RWPE1 (cell line): ENCODE measurements around the gene NAGPA.

Experiments used
- CTCF ChIA-PET: fragments of 350-600 bp; sonication (Branson Sonifier 250); formaldehyde crosslinking; extraction: SDS; loops from one replicate; lab custom pipeline; 2021; lab: Yijun Ruan, JAX
- POLR2A ChIA-PET: fragments of 400-600 bp; formaldehyde crosslinking; extraction: SDS; loops from one replicate; lab custom pipeline; 2020; ENCODE audit warnings: antibody characterized with exemption; ENCODE audit not compliant: low non-redundant PET; lab: Yijun Ruan, JAX
- DNase-seq: peaks from one replicate; pipeline ENCODE4 v3.0.0; 2012; ENCODE audit warnings: low spot score
- H3K27ac ChIP-seq: fragments of 450-650 bp; 2 replicates; pipeline ENCODE4 v1.5.1; 2017
- CTCF ChIP-seq: fragments of 450-650 bp; conservative IDR thresholded peaks from 2 replicates; pipeline ENCODE4 v1.5.1; 2017; ENCODE audit warnings: low read depth, mild to moderate bottlenecking

Gene NAGPA

GRCh38 chr16:5073279-5073629 is 39.5 kb upstream of the NAGPA start:
- POLR2A ChIA-PET = no interaction called here
- H3K27ac ChIP-seq = no peak overlapping the region
- CTCF ChIA-PET = interaction anchor here (0.6 kb wide), 2 partner anchors 39 to 48 kb away, joined by 3 to 6 read pairs; partner anchors contain the start of gene NAGPA
- TF ChIP-seq CTCF = no peak
- no peak for DNase-seq

GRCh38 chr16:5072334-5073278 is 38.9 kb upstream of the NAGPA start:
- POLR2A ChIA-PET = no interaction called here

GRCh38 chr16:5071681-5072333 is 38.1 kb upstream of the NAGPA start, which contains the start of gene ALG1:
TSS of gene ALG1 (plus strand) at chr16:5071843. CDS start at chr16:5071850, 7 bp downstream.
- ChIA-PET POLR2A (no interaction called here), CTCF (interaction anchor here (0.7 kb wide), 1 partner anchor 11 kb away, joined by 3 read pairs; no protein-coding TSS in a partner anchor)
- no peak for TF ChIP-seq CTCF
- peak within 1 kb of the TSS; percentile 77 for H3K27ac ChIP-seq
- DNase-seq = peak; percentile 93

More at GRCh38 chr16:5072334-5073278, 38.9 kb upstream of the NAGPA start:
- no peak for DNase-seq
- H3K27ac ChIP-seq = peak overlapping the region; percentile 77
- TF ChIP-seq CTCF = no peak
- CTCF ChIA-PET = interaction anchor here (0.6 to 0.7 kb wide), 2 partner anchors 11 to 39 kb away, joined by 3 to 6 read pairs; partner anchors contain the start of gene NAGPA

- ChIA-PET POLR2A (no interaction called here), CTCF (no interaction called here)
- no peak for DNase-seq
- no peak for TF ChIP-seq CTCF
- H3K27ac ChIP-seq = peak overlapping the region; percentile 77
Observed at GRCh38 chr16:5071341-5071680, 37.6 kb upstream of the NAGPA start.

GRCh38 chr16:5070431-5071186 is 36.9 kb upstream of the NAGPA start:
- H3K27ac ChIP-seq = no peak overlapping the region
- ChIA-PET POLR2A (no interaction called here), CTCF (no interaction called here)
- no peak for DNase-seq
- no peak for TF ChIP-seq CTCF

- no peak for DNase-seq
- H3K27ac ChIP-seq = no peak overlapping the region
- POLR2A ChIA-PET = no interaction called here
- no peak for TF ChIP-seq CTCF
- CTCF ChIA-PET = no interaction called here
Observed at GRCh38 chr16:5069854-5070253, 36.1 kb upstream of the NAGPA start.
